Right cardiac atrium (tissue), 5 donors: ENCODE results near the gene MST1R. TPM values are rescaled to one million over a fixed set of nuclear protein-coding genes. Genes with fewer than 3 reads are reported as not detected.
A peak's percentile ranks its signal among the peaks of the same experiment; 100 is the strongest.

ENCODE experiments used
- ATAC-seq, 2 donors: fragments of 200-7000 bp; cut with Tn5 transposase; one replicate each; pipeline versions ENCODE4 v1.8.0 to v1.9.1; 2020; ENCODE audit warnings: moderate library complexity in 2 of 2, mild to moderate bottlenecking in 1 of 2
- DNase-seq, 3 donors: peaks; one replicate each; pipeline ENCODE4 v3.0.0-alpha.2; 2020
- H3K27ac ChIP-seq: one replicate; pipeline ENCODE4 v1.5.1; 2013; ENCODE audit warnings: mild to moderate bottlenecking, low read length, control low read depth, moderate library complexity
- H3K27me3 ChIP-seq: one replicate; pipeline ENCODE4 v1.6.1; 2013; ENCODE audit not compliant: control insufficient read depth, insufficient read depth
- H3K4me1 ChIP-seq: one replicate; pipeline ENCODE4 v1.6.1; 2013; ENCODE audit warnings: low read length; ENCODE audit not compliant: control insufficient read depth, insufficient read depth
- H3K4me3 ChIP-seq: one replicate; pipeline ENCODE4 v1.5.1; 2013; ENCODE audit warnings: low read length, control low read depth
- H3K9me3 ChIP-seq: one replicate; pipeline ENCODE4 v1.6.1; 2013; ENCODE audit warnings: low read length; ENCODE audit not compliant: control insufficient read depth
- WGBS: extraction: QIAGEN DNeasy Blood & Tissue Kit; methylation state at CpG from one replicate; pipeline ENCODE4 v1.1.7; 2013; 5-methylcytosine and 5-hydroxymethylcytosine counted together
- intact Hi-C, 4 donors: fragments of 100-400 bp; cut with DNase I; formaldehyde crosslinking; loops; one replicate each; pipeline versions ENCODE4 v1.11.0 to v1.14.0; 2022 to 2023
- polyA plus RNA-seq: library from polyadenylated mRNA; stranded (reverse); fragments of 200-250 nt; gene quantifications from one replicate; pipeline ENCODE4 v1.2.3, GENCODE V29; 2013
- total RNA-seq, 4 donors: library from RNA; stranded (reverse); fragmentation: NEBNext Ultra II Directional; extraction: Animal tissue kit (Norgen Biotek cat#: 25700); gene quantifications; one replicate each; pipeline ENCODE4 v1.2.1, GENCODE V29; 2021
- donor health status: healthy with polysubstance abuse.
- donor health status: DM: no; HTN: yes; CAD: no.
- donor health status: DM: no; HTN: no; CAD: no.
- donor health status: DM: no; HTN: yes; CAD: no; lungs with severe emphysema.
- donor health status: DM: yes; HTN: yes; CAD: no.

MST1R gene
- total and polyA plus RNA-seq, 5 donors: 0.94 to 2.7 (median 1.9) TPM

DNA sequence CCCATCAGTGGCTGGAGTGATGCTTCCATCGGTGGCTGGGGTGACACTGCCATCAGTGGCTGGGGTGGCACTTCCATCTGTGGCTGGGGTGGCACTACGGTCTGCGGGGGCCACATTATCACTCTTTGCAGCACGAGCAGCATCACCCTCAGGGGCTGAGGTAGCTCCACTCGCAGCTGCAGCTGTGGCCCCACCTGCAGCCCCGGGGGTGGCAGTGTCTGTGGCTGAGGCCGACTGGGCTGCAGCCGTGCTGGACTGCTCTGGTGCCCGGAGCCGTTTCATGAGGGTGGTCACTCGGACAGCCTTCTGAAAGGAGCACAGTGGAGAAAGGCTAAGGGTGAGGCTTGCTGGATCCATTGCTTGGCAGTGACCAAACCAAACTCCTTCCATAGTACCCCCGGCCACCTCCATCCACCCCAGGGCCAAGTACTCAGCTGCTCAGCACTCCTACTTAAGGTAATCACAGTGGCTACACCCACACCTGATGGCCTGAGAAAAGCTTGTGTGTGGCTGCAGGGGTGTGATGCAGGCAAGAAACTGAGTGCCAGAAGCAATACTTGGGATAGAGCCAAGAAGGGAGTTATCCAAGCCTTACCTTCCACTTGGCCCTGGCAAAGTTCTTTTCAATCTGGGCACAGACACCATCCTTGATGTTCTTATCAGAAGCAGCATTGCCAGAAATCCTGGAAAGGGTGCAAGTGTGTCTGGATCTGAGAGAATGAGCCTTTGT, 43.9 kb downstream of the MST1R start:
- DNase-seq: peak in 1 of 3 donors; percentile 7
- no peaks in the 10 kb centered on the region for H3K4me1 ChIP-seq
- H3K27me3 ChIP-seq: no peaks in the 10 kb centered on the region
- no peak for ATAC-seq
- H3K9me3 ChIP-seq: no peaks in the 10 kb centered on the region
- H3K4me3 ChIP-seq: no peak overlapping the region
- WGBS: 83% methylated on average over 12 of the region's 12 CpGs
- no peak overlapping the region for H3K27ac ChIP-seq
- intact Hi-C loops: no loop called here

DNA sequence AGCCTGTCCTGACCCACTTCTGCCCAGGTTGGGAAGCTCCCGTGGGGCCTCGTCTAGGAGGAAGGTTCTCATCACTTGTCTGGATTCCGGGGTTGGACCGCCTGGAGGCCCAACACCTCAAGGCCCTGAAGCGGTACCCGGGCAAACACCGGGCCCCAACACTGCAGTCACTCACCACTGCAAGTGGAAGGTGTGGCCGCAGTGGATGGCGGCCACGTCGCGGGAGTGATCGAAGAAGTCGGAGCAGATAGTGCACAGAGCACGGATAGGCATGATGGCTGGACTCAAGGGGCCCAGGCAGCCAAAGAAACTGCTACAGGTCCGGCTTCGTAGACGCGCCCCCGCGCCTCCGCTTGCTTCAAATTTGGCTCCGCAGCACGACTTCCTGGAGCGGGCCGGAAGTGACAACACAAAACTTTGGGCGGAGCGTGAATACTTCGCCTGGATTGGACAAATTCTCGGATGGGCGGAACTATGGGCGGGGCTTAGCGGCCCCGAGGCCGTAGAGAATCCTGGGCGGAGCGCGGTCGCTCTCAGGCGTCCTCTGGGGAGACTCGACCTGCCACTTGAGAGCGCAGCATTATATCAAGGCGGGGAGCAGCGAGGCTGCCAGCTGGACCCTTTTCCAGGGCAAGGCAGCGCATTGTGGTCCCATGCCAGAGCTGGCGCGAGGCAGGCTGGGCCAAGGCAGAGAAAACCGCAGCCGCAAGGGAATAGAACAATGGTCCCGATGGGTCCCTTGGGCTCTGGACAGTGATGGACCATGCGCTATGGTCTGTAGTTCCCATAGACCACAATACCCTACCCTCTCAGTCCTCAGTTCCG, 47.3 kb downstream of the MST1R start, which contains the start of gene TRAIP:
TRAIP (minus strand) TSS at position 384 of the 825 bp plus-strand sequence; CDS start at position 273, 111 bp downstream.
- H3K4me1 ChIP-seq: no peaks in the 10 kb centered on the region
- peak within 1 kb of the TSS; percentile 46 for H3K4me3 ChIP-seq
- 2% methylated on average over 52 of the region's 52 CpGs for WGBS
- ATAC-seq (peak; percentile 98 to 99), DNase-seq (peak; percentile 94 to 97 (median 97))
- no peaks in the 10 kb centered on the region for H3K9me3 ChIP-seq
- intact Hi-C loops: no loop called here
- H3K27me3 ChIP-seq: no peaks in the 10 kb centered on the region
- H3K27ac ChIP-seq: peak within 1 kb of the TSS; percentile 82

DNA sequence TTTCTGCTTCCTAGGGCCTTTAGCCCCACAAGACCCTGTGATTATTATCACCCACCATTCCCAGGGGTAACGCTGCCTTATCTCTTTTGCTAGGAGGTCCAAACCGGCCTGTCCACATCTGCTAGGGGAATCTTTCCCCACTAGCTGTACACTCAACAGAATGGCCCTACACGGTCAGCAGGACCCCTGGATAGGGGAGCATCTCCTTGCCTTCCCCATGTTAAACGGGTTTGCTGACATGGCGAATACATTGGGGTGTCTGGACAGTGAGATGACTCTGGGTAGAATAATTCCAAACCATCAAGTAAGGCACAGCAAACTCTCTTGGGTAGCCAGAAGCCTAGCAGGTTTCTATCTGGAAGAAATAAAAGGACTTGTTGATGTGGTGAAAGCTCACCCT, 48.0 kb downstream of the MST1R start:
- Histone ChIP-seq H3K9me3 (no peaks in the 10 kb centered on the region), H3K27me3 (no peaks in the 10 kb centered on the region), H3K4me1 (no peaks in the 10 kb centered on the region), H3K27ac (no peak overlapping the region), H3K4me3 (peak overlapping the region; percentile 46)
- intact Hi-C loops: no loop called here
- WGBS: 49% methylated on average over 5 of the region's 5 CpGs
- ATAC-seq (no peak), DNase-seq (no peak)

DNA sequence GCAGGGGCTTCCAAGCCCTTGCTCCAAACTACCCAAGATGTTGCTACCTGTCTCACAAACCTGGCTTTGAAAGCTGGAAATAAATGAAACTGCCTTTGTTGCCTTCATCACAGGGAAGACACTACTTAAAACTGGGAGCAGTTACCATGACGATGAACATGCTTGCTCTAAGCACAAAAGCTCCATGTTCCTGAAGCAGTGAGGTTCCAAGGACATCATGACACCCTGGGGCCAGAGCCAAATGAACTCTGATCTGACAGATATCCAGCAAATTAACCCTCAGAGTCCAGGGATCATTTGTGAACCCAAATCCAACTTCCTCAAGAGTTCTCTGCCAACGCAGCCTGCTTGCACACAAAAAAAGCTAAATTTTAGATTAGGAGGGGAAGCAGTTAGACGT, 58.0 kb downstream of the MST1R start:
- no peak for DNase-seq
- no peak for ATAC-seq
- Histone ChIP-seq H3K9me3 (no peaks in the 10 kb centered on the region), H3K27ac (no peak overlapping the region), H3K4me3 (no peak overlapping the region), H3K27me3 (no peaks in the 10 kb centered on the region), H3K4me1 (no peaks in the 10 kb centered on the region)
- 82% methylated on average over 3 of the region's 3 CpGs for WGBS
- intact Hi-C loops: no loop called here

DNA sequence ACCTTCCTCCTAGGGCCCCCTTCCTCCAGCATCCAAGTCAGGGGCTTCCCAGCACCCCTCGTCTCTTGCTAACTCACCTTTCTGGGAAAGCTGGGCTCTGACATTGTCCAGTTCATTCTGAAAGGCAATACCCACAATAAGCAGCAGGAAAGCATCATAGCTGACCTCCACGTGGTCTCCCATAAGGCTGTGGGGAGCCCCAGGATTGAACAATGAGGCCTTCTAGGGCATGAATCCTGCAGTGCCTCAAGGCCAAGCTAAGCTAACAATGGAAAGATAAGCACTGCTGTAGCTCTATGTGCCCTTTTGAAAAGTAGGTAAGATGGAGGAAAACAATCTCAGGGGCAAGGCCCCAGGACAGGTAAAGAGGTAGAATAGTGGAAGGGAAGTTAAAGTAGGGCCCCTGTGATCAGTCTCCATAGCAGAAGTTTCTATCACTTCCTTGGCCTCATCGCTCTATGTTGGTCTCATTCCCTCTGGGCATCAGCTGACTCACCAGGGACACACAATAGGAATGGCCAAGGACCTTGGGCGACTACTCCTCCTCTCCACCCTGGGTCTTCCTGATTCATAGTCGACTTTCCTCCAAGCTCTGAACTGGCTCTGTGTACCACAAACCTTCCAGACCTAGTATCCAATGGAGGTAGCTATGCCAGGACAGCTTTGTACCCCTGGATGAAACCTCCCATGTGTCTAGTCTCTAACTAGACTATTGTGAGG, 59.0 kb downstream of the MST1R start:
- Histone ChIP-seq H3K9me3 (no peaks in the 10 kb centered on the region), H3K27me3 (no peaks in the 10 kb centered on the region), H3K27ac (no peak overlapping the region), H3K4me1 (peaks cover 1% of the 10 kb centered on the region), H3K4me3 (no peak overlapping the region)
- ATAC-seq: no peak
- 89% methylated on average over 5 of the region's 5 CpGs for WGBS
- intact Hi-C loops: loop anchor here in 2 of 4 donors (5.0 kb wide), 2 partner anchors 42 to 63 kb away; partner anchors contain the start of gene INKA1 (in 1 of the 2)
- no peak for DNase-seq

DNA sequence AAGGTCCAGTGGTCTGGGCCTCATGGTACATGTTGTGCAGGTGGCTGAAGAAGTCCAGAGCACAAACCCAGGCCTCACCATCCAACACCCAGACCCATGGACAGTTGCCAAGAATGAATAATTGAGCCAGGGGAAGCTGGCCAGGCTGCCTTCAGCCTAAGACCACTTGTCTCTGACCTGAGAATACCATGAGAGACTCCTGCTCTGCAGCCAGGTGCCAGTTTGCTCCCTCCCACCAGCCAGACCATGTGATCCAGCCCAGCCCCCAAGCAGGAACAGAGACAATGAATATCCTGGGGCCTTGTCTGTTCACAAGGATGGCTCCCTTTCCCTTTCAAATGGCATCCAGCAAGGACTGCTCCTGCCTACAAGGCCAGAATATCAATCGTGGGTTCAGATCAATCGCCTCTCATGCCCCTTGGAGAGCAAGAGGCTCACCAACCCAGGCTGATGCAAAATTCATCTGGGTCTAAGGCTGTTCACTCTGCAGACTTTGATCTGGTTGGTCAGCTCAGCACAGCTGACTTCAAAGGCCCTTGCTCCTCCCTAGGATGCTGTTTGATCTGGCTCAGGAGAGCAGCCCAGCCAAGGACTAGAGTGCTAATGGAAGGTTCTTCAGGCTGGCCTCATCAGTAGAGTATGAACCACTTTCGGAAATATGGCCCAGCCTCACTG, 60.7 kb downstream of the MST1R start:
- Histone ChIP-seq H3K27ac (no peak overlapping the region), H3K9me3 (no peaks in the 10 kb centered on the region), H3K27me3 (no peaks in the 10 kb centered on the region), H3K4me1 (peaks cover 4% of the 10 kb centered on the region), H3K4me3 (no peak overlapping the region)
- WGBS: 93% methylated on average over 3 of the region's 3 CpGs
- intact Hi-C loops: loop anchor here in 2 of 4 donors (5.0 kb wide), 2 partner anchors 41 to 64 kb away; partner anchors contain the start of gene INKA1 (in 1 of the 2)
- ATAC-seq (no peak), DNase-seq (no peak)

DNA sequence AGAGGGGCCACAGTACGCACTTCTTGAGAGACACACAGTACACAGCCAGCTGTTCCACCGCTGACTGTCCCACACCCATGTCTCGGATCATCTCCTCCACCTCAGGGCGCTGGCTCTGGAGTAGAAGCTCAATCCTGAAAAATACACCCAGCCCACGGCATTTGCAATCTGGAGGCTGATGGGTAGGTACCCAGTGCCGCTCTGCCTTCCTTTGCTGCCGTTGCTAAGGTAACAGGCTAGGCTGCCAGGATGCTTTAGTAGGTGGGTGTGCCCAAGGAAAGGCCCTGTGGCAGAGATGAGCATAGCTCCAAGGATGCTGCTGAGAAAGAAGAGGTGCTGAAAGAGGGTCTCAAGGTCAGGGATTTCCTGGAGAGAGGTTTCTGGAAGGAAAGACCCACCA, 61.9 kb downstream of the MST1R start:
- ATAC-seq (no peak), DNase-seq (no peak)
- intact Hi-C loops: loop anchor here in 2 of 4 donors (5.0 kb wide), 2 partner anchors 40 to 65 kb away; partner anchors contain the start of gene INKA1 (in 1 of the 2)
- no peak overlapping the region for H3K27ac ChIP-seq
- H3K27me3 ChIP-seq: no peaks in the 10 kb centered on the region
- no peak overlapping the region for H3K4me3 ChIP-seq
- H3K4me1 ChIP-seq: peaks cover 4% of the 10 kb centered on the region
- no peaks in the 10 kb centered on the region for H3K9me3 ChIP-seq
- 90% methylated on average over 7 of the region's 7 CpGs for WGBS

DNA sequence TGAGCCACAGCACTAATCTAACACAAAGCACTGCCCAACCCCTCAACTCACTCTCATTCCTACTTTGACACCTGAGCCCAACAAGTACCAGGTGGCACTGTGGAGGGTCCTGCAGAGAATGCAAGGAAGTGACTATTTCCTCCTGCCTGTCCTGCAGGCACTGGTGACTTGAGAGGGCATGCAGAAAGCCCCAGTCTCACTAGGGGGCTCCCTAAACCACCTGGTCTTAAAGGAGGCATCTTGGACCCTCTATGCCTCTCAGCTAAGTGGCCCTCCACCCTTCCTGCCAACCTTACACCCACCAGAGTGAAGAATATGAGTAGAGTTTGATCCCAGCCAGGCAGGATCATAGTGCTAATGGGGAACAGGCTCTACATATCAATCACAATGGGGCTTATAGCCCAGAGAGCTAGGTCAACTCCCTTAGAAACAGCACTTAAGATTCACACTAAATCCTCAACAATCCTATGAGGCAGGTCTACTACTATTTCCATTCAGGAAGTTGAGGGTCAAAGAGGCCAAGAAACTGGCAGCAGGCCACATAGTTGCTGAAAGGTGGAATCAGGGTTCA, 62.5 kb downstream of the MST1R start:
- Histone ChIP-seq H3K4me3 (no peak overlapping the region), H3K9me3 (no peaks in the 10 kb centered on the region), H3K27me3 (no peaks in the 10 kb centered on the region), H3K4me1 (peaks cover 4% of the 10 kb centered on the region), H3K27ac (no peak overlapping the region)
- ATAC-seq (no peak), DNase-seq (no peak)
- intact Hi-C loops: loop anchor here in 2 of 4 donors (5.0 kb wide), 2 partner anchors 39 to 66 kb away; partner anchors contain the start of gene INKA1 (in 1 of the 2)

DNA sequence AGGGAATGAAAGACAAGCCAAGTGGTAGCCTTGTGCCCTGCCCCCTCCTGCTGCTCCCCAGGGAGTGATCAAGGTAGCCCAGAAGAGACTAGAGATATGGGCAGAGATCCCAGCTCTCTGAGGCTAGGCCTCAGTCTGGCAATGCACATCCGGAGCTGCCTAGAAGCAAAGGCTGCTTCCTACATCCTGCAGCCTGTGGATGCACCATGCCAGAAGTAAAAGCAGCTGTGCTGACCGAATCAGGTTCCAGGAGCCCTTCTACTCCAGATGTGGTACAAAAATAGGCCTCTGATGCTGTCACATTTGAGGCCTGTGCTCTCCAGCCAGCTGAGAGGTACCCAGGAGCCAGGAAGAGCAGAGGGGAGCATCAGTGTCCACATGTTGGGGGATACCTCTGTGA, 63.3 kb downstream of the MST1R start:
- H3K27me3 ChIP-seq: no peaks in the 10 kb centered on the region
- no peaks in the 10 kb centered on the region for H3K9me3 ChIP-seq
- H3K4me1 ChIP-seq: peaks cover 4% of the 10 kb centered on the region
- DNase-seq (no peak), ATAC-seq (no peak)
- no peak overlapping the region for H3K4me3 ChIP-seq
- no peak overlapping the region for H3K27ac ChIP-seq
- WGBS: 59% methylated on average over 2 of the region's 2 CpGs
- intact Hi-C loops: loop anchor here in 2 of 4 donors (5.0 kb wide), 2 partner anchors 38 to 67 kb away; partner anchors contain the start of gene INKA1 (in 1 of the 2)
